Measurements from ENCODE around the gene GKN1.

Gene GKN1

GRCh38 chr2:68964282-68964681 is 10.2 kb upstream of the GKN1 start:
- no peak for DNase-seq

GRCh38 chr2:68968221-68968620 is 6.2 kb upstream of the GKN1 start:
- no peak for DNase-seq

GRCh38 chr2:68969736-68970490 is 4.5 kb upstream of the GKN1 start:
- no peak for DNase-seq

- no peak for DNase-seq
Measured at GRCh38 chr2:68970566-68971265, 3.7 kb upstream of the GKN1 start.

GRCh38 chr2:68971591-68972231 is 2.7 kb upstream of the GKN1 start:
- DNase-seq: no peak

- DNase-seq: no peak
Measured at GRCh38 chr2:68974946-68975665, 670 bp downstream of the GKN1 start.

GRCh38 chr2:68975844-68976243 is 1.4 kb downstream of the GKN1 start:
- DNase-seq: no peak

GRCh38 chr2:68977453-68977852 is 3.0 kb downstream of the GKN1 start:
- no peak for DNase-seq

GRCh38 chr2:68978098-68978497 is 3.7 kb downstream of the GKN1 start:
- no peak for DNase-seq

- DNase-seq: no peak
Measured at GRCh38 chr2:68980956-68981355, 6.5 kb downstream of the GKN1 start.

GRCh38 chr2:68987021-68987503 is 12.6 kb downstream of the GKN1 start:
- no peak for DNase-seq

GRCh38 chr2:68989035-68989434 is 14.6 kb downstream of the GKN1 start:
- no peak for DNase-seq

- DNase-seq: no peak
Measured at GRCh38 chr2:68992341-68992740, 17.9 kb downstream of the GKN1 start.

- no peak for DNase-seq
Measured at GRCh38 chr2:68992933-68993332, 18.5 kb downstream of the GKN1 start.

- no peak for DNase-seq
Measured at GRCh38 chr2:68993660-68994059, 19.2 kb downstream of the GKN1 start.

- DNase-seq: no peak
Measured at GRCh38 chr2:68994864-68995263, 20.4 kb downstream of the GKN1 start.

GRCh38 chr2:68995916-68996315 is 21.5 kb downstream of the GKN1 start:
- DNase-seq: no peak

- no peak for DNase-seq
Measured at GRCh38 chr2:68997401-68997800, 23.0 kb downstream of the GKN1 start.

- no peak for DNase-seq
Measured at GRCh38 chr2:69001879-69002278, 27.4 kb downstream of the GKN1 start.

- no peak for DNase-seq
Measured at GRCh38 chr2:69003731-69004130, 29.3 kb downstream of the GKN1 start.

GRCh38 chr2:69007169-69007568 is 32.7 kb downstream of the GKN1 start:
- DNase-seq: no peak

- DNase-seq: no peak
Measured at GRCh38 chr2:69007603-69008002, 33.2 kb downstream of the GKN1 start.
